Ascending aorta (tissue), 2 donors: ENCODE results near the gene LYPD6B. TPM values are rescaled to one million over a fixed set of nuclear protein-coding genes. Genes with fewer than 3 reads are reported as not detected.
"Not testable (repeated sequence)": the region's sequence is repeated elsewhere in the genome, so short reads cannot be mapped to it uniquely, and the experiment has no call there.

ENCODE experiments used
- DNase-seq, 2 donors: peaks; one replicate each; pipeline ENCODE4 v3.0.0-alpha.2; 2019; ENCODE audit warnings: low spot score in 2 of 2
- H3K27ac ChIP-seq, 2 donors: fragments of 200-600 bp; sonication (generic); one replicate each; pipeline ENCODE4 v1.5.1; 2016 to 2017; ENCODE audit warnings: mild to moderate bottlenecking in 1 of 2
- H3K27me3 ChIP-seq: fragments of 200-600 bp; sonication (generic); one replicate; pipeline ENCODE4 v1.5.1; 2017
- H3K36me3 ChIP-seq, 2 donors: fragments of 200-600 bp; sonication (generic); one replicate each; pipeline ENCODE4 v1.5.1; 2016
- H3K4me1 ChIP-seq, 2 donors: fragments of 200-600 bp; sonication (generic); one replicate each; pipeline ENCODE4 v1.5.1; 2016 to 2017; ENCODE audit warnings: mild to moderate bottlenecking in 1 of 2
- H3K4me3 ChIP-seq, 2 donors: fragments of 200-600 bp; sonication (generic); one replicate each; pipeline ENCODE4 v1.5.1; 2016 to 2017; ENCODE audit warnings: mild to moderate bottlenecking in 1 of 2
- H3K9me3 ChIP-seq, 2 donors: fragments of 200-600 bp; sonication (generic); one replicate each; pipeline ENCODE4 v1.5.1; 2016
- CTCF ChIP-seq, 3 experiments: fragments of 200-600 bp in 2 of 3; fragments of 450-650 bp in 1 of 3; sonication (generic) in 2 of 3; IDR thresholded peaks; one replicate each; pipeline ENCODE4 v1.5.1; 2016 to 2019; ENCODE audit warnings: antibody characterized with exemption in 3 of 3, mild to moderate bottlenecking in 1 of 3, moderate library complexity in 1 of 3
- intact Hi-C: fragments of 100-400 bp; cut with DNase I; formaldehyde crosslinking; loops from one replicate; pipeline ENCODE4 v1.15.1; 2023
- total RNA-seq: library from RNA; depleted of rRNA; stranded (reverse); fragments of >200 nt; gene quantifications from one replicate; pipeline ENCODE4 v1.1.0, GENCODE V29; 2016

The LYPD6B gene
- total RNA-seq, 1 donor from 2014 or later = not detected

- no peak overlapping the region for H3K27ac ChIP-seq
- intact Hi-C loops = no loop called here
Observed at GRCh38 chr2:149235816-149236375, 197.4 kb downstream of the LYPD6B start.

GRCh38 chr2:149236410-149236809 is 197.9 kb downstream of the LYPD6B start:
- H3K4me1 ChIP-seq = no peaks in the 10 kb centered on the region
- no peaks in the 10 kb centered on the region for H3K36me3 ChIP-seq
- intact Hi-C loops = no loop called here
- TF ChIP-seq CTCF (IDR thresholded peaks at IDR 0.05) = no peak
- DNase-seq = no peak
- no peak overlapping the region for H3K4me3 ChIP-seq
- no peak overlapping the region for H3K27ac ChIP-seq
- H3K9me3 ChIP-seq = no peaks in the 10 kb centered on the region
- H3K27me3 ChIP-seq = no peaks in the 10 kb centered on the region

More at GRCh38 chr2:149235816-149236375, 197.4 kb downstream of the LYPD6B start:
- H3K4me1 ChIP-seq = no peaks in the 10 kb centered on the region
- H3K4me3 ChIP-seq = no peak overlapping the region
- no peaks in the 10 kb centered on the region for H3K36me3 ChIP-seq
- no peak for DNase-seq
- TF ChIP-seq CTCF (IDR thresholded peaks at IDR 0.05) = no peak
- no peaks in the 10 kb centered on the region for H3K27me3 ChIP-seq
- H3K9me3 ChIP-seq = no peaks in the 10 kb centered on the region

- no peaks in the 10 kb centered on the region for H3K36me3 ChIP-seq
- no peaks in the 10 kb centered on the region for H3K4me1 ChIP-seq
- intact Hi-C loops = no loop called here
- H3K4me3 ChIP-seq = no peak overlapping the region
- no peak for DNase-seq
- no peak overlapping the region for H3K27ac ChIP-seq
- no peaks in the 10 kb centered on the region for H3K9me3 ChIP-seq
- no peak for TF ChIP-seq CTCF (IDR thresholded peaks at IDR 0.05)
- H3K27me3 ChIP-seq = no peaks in the 10 kb centered on the region
Observed at GRCh38 chr2:149246186-149246585, 207.7 kb downstream of the LYPD6B start.

- H3K27me3 ChIP-seq, H3K27ac ChIP-seq, H3K36me3 ChIP-seq, H3K4me1 ChIP-seq, H3K9me3 ChIP-seq, DNase-seq, H3K4me3 ChIP-seq, intact Hi-C loops: not testable (repeated sequence)
Observed at GRCh38 chr2:149251436-149251835, 212.9 kb downstream of the LYPD6B start.

- H3K4me3 ChIP-seq, H3K27ac ChIP-seq, intact Hi-C loops, H3K4me1 ChIP-seq, H3K9me3 ChIP-seq, H3K27me3 ChIP-seq, H3K36me3 ChIP-seq, DNase-seq: not testable (repeated sequence)
Observed at GRCh38 chr2:149256877-149257276, 218.4 kb downstream of the LYPD6B start.

- Histone ChIP-seq H3K4me1 (no peaks in the 10 kb centered on the region), H3K36me3 (no peaks in the 10 kb centered on the region), H3K27ac (no peak overlapping the region), H3K27me3 (no peaks in the 10 kb centered on the region), H3K4me3 (no peak overlapping the region), H3K9me3 (no peaks in the 10 kb centered on the region)
- no peak for TF ChIP-seq CTCF (IDR thresholded peaks at IDR 0.05)
- intact Hi-C loops = no loop called here
- no peak for DNase-seq
Observed at GRCh38 chr2:149258531-149258930, 220.0 kb downstream of the LYPD6B start.

GRCh38 chr2:149259136-149259535 is 220.6 kb downstream of the LYPD6B start:
- intact Hi-C loops = no loop called here
- DNase-seq = no peak
- no peak overlapping the region for H3K27ac ChIP-seq
- H3K36me3 ChIP-seq = no peaks in the 10 kb centered on the region
- H3K27me3 ChIP-seq = no peaks in the 10 kb centered on the region
- no peaks in the 10 kb centered on the region for H3K4me1 ChIP-seq
- no peak for TF ChIP-seq CTCF (IDR thresholded peaks at IDR 0.05)
- no peak overlapping the region for H3K4me3 ChIP-seq
- no peaks in the 10 kb centered on the region for H3K9me3 ChIP-seq
